COLO668 (cell line): ENCODE results near the gene SETD9.

Experiments
- DNase-seq: peaks from one replicate; lab custom pipeline; 2025; ENCODE audit not compliant: unreplicated experiment; lab: John Stamatoyannopoulos, UW

The SETD9 gene

DNA sequence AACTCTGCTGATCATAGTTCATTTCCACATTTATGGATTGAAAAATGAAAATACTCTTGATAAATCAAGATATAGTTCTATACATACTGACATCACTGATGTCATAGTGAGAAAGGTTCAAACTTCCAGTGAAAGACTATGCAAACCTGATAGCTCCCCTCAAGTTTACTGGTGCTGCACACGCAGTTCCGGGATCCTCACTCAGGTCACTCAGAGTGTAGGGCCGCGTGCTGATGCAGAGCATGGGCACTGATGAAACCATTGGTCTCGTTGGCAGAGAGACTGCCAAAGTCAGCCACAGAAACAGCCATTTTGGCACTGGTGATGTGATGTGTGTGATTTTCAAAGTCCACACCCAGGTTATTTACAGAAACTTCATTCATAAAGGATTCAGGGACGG lies 13.5 kb downstream of the SETD9 start:
- DNase-seq = no peak

DNA sequence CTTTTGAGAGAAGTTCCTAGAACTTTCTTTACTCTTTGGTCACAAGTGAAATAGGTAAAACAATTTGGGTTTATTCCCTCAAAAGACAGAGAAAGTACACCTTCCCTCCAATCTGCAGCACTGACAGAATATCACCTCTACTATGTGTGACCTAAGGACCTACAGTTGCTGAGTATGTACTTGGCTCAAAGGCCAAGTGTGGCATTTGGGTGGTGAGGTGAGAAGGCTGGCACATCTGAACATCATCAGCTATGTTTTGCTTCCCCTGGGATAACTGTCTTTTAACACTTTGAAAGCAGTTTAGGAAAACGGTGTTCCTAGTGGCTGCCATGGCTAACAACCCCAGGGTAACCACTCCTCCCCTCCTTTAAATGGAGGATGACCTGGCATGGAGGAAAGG lies 24.9 kb downstream of the SETD9 start:
- DNase-seq = no peak

GRCh38 chr5:56938858-56939257 lies 29.5 kb downstream of the SETD9 start:
- no peak for DNase-seq

GRCh38 chr5:56941981-56942380 lies 32.6 kb downstream of the SETD9 start:
- DNase-seq = no peak

GRCh38 chr5:56947052-56947451 lies 37.7 kb downstream of the SETD9 start:
- DNase-seq = no peak

DNA sequence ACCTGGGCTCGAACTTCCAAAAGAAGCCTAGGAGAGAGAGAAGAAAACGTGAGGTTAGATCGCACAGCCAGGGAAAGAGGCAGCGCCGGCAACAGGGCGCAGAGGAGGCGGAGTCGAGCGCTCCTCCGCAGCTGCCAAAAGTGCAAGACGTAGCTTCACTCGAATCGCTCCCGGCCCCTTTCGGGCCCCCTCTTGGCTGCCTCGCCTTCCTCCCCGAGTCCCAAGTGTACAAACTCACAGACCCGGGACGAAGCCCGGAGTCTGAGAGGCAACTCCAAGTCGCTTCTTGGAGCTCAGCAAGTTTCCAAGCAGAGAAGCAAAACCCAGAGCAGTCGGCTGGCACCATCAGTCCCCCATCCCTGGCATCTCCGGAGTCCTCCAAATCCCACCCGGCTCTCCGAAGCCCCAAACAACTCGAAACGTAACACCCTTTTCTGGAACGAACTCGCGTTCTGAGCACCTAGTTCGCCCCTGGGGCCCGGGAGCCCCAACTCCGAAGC lies 41.3 kb downstream of the SETD9 start:
- peak; percentile 20 for DNase-seq

DNA sequence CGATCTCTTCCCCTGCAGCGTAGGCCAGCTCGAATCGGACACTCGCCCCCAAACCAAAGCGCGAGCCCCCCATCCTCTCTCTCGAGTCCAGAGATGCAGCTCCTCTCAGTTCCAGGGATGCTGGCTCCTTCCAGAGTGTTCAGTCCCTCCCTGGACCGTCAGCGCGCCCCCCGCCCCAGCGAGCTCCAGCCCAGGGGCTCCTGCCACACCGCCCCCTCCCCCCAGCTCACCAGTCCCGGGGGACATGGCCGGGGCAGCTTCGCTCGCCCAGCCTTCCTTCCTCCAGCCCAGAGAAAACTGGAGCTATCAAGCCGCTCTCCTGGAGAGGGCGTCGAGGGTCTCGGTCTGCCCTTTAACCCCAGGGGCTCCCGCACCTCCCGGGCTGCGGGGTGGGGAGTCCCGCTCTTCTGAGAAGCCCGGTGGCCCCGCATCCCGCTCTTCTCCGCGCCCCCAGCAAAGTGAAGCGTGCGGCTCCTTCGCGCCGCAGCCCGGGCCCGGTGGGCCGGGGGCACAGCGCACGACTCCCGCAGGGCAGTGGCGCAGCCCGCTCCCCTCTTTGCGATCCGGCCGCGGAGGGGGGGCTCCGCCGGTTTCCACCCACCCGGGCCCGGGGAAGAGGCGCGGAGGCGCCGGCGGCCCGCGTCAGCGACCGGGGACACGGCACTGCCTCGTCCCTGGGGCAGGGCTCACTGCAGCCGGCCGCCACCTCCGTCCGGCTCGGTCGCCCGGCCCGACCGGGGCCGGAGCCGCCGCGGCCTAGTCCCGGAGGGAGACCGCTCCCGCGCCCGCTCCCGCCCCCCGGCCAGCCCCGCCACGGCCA lies 41.9 kb downstream of the SETD9 start:
- DNase-seq = peak; percentile 38

GRCh38 chr5:56951946-56952691 lies 42.7 kb downstream of the SETD9 start, which contains the start of gene MIER3:
Gene MIER3 (minus strand): TSS chr5:56952123. CDS start chr5:56952102, 21 bp downstream.
- DNase-seq = peak; percentile 68

DNA sequence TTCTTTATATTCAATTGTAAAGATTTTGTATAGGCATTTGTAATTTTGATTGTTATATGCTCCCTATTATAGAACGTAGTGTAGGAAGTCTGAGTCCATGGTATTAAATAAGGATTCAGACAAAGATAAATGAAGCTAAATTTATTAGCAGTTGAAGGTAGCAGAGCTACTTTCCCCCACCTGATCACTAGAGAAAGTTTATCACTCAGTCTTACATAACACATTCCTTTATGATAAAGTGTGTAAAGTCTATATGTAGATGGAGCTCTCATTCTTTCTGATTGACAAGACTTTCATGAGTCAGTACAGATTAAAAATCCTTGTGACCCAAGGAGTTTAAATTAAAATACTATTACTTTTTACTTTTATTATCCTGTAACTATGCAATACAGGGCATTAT lies 44.9 kb downstream of the SETD9 start:
- no peak for DNase-seq

- DNase-seq = no peak
Measured at GRCh38 chr5:56958595-56958994, 49.2 kb downstream of the SETD9 start.

DNA sequence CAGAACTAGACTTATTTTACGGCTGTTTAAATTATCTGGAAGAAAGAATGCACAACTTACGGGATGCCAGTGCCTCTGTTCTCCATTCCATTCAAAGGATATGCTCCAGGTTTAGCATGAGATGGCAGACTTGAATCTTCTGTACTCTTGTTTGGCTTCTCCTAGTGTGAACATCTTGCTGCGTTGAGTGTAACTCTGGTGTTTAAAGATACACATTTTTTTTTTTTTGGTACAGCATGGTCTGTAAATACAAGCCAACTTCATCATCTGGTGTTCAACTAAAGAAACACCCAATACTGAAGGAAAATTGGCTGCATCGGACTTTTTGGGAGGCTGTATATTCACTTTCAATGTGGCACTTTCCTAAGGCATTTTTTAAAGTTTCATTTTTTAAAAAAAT lies 49.9 kb downstream of the SETD9 start:
- no peak for DNase-seq

DNA sequence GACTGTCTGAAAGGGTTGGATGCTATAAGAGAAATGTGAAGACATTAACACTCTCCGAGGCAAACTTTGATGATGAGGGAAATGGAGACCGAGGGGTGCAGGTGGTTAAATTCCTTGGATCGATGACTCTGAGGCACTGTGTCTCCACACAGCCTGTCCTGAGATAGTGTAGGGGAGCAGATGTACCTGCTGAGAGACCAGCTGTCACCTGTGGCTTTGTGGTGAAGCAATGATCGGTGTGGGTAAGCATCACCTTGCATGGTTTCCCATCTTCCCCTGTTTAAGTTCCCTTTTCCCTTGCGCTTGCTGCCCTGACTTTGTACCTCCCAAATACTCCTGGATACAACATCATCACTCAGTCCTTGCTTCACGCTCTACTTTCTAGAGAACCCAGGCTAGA lies 52.4 kb downstream of the SETD9 start:
- DNase-seq = no peak

DNA sequence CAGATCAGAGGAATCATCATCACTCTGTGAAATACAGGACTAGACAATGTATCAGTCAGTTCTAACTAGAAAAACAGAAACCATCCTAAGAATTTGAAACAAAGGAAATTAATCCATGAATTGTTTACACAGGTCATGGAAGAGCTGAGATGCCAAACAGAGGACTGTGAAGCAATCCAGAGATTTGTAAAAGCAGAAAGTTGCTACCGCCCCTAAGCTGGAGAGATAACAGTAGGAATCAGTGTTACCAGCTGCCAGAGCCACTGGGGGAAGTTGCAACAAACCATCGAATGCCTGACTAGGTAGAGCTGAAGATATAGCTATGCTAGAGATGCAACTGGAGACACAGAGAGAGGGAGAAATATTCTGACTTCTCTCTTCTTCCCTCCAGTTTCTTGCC lies 52.9 kb downstream of the SETD9 start:
- no peak for DNase-seq

DNA sequence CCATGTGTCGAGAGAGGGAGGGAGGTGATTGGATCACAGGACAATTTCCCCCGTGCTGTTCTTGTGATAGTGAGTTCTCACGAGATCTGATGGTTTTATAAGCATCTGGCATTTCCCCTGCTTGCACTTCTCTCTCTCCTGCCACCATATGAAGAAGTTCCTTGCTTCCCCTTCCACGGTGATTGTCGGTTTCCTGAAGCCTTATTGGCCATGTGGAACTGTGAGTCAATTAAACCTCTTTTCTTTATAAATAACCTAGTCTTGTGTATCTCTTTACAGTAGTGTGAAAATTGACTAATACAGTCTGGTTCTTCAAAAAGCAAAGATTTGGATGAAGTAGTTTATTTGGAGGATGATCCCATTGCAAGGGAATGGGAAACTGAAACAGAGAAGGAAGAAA lies 53.9 kb downstream of the SETD9 start:
- DNase-seq = no peak

DNA sequence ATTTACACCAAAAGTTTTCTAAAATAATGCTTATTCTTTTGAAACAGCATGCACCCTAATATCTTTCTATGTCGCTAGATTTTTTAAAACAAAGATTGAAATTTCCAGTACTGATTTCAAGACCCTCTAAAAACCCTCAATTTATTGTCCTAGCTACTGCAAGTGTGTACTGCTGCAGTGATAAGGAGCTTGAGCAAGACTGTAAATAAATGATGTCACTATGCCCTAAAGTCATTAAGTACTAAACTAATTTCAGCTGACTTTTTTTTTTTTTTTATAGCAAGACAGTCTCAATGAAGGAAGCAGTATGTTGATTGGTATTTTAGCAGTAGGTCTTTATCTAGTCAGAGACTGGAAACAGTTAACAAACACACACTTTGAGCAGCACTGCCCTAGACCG lies 54.8 kb downstream of the SETD9 start:
- no peak for DNase-seq
